SIG-M5 treated with dmso at 0.1 percent for 504 hours (cell line): ENCODE data around the gene KRTAP19-7.

ENCODE experiments used
- DNase-seq: peaks from one replicate; lab custom pipeline; 2025; ENCODE audit not compliant: unreplicated experiment; lab: John Stamatoyannopoulos, UW

The KRTAP19-7 gene

DNA sequence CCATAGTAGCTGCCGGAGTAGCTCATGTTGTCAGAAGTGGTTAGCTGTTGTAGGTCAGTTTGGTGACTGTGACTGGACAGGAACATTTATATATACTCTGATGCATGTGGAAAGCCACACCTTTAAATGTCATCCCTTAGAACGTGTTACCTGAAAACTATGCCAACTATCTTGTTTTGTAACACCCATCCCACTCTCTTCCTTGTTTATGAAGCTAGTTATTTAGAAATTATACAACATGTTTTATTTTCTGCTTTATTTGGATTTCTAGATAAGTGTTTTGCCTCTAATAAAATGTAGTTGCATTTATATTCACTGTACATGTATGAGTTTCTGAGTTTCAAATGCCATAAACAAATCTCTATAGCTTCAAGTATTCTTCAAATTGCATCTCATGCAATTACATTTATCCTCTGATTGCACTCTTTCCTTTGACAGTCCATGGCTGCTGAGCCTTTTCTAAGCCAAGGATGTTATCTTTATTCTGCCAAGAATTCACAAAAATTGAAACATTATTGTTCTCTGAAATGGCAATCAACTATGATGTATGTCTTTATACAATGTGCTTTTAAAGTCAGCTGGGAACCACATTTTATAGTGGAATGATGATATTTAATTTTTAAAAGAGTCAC lies at the start of gene KRTAP19-7:
TSS of gene KRTAP19-7 (minus strand) at position 51 of the 632 bp plus-strand sequence. CDS start at position 26, 25 bp downstream.
- DNase-seq: no peak

GRCh38 chr21:30605968-30606367 lies 44.9 kb upstream of the KRTAP19-7 start:
- no peak for DNase-seq

GRCh38 chr21:30600787-30601186 lies 39.7 kb upstream of the KRTAP19-7 start, which contains the start of gene KRTAP22-1:
Gene KRTAP22-1 (plus strand): TSS chr21:30601087.
- DNase-seq: no peak

- no peak for DNase-seq
These were observed 37.7 kb upstream of the KRTAP19-7 start, which contains the start of gene KRTAP6-2 for GRCh38 chr21:30598802-30599201. Gene KRTAP6-2 (minus strand): TSS chr21:30598902. CDS start chr21:30598874, 28 bp downstream.

GRCh38 chr21:30592140-30592539 lies 31.0 kb upstream of the KRTAP19-7 start, which contains the start of gene KRTAP6-3:
Gene KRTAP6-3 (plus strand): TSS chr21:30592440. CDS start chr21:30592446, 6 bp downstream.
- no peak for DNase-seq

DNA sequence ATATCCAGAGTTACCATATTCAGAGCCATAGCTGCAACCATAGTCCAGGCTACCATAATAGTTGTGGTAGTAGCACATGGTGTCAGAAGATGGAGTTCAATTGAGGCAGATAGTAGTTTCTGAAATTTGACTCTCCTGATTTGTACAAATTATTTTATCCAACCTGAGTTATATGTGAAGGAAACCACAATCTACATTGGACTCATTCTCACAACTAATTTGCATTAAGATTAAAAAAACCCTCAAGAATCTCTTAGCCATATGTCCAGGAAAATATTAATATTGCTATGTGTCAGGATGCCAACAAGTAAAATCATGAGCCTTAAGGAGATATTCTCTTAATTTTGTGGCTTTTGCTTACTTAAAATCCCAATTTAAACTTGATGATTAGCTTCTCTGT lies 29.2 kb upstream of the KRTAP19-7 start, which contains the start of gene KRTAP22-2:
TSS of gene KRTAP22-2 (minus strand) at position 101 of the 400 bp plus-strand sequence.
- no peak for DNase-seq

- no peak for DNase-seq
These were observed 21.8 kb upstream of the KRTAP19-7 start for GRCh38 chr21:30582870-30583269.

- no peak for DNase-seq
These were observed 19.0 kb upstream of the KRTAP19-7 start for GRCh38 chr21:30580132-30580531.

- DNase-seq: no peak
These were observed 18.2 kb upstream of the KRTAP19-7 start for GRCh38 chr21:30579346-30579745.

DNA sequence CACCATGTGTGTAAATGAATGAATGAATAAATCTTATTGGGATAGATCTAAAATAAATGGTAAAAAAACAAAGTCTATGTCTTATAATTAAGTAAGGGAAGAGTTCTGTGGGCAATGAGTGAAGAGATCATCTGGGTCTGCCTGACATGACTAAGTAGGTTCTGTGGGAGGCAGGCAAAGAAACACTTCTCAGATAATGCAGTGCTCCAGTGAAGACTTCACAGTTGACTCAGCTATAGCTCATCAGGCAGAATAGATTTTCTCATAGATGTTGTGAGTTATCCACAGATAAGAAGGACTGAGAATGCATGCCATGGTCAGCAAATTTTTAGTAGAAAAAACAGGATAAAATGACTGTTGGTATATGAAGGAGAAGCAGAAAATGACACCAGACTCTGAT lies 16.7 kb upstream of the KRTAP19-7 start:
- no peak for DNase-seq

DNA sequence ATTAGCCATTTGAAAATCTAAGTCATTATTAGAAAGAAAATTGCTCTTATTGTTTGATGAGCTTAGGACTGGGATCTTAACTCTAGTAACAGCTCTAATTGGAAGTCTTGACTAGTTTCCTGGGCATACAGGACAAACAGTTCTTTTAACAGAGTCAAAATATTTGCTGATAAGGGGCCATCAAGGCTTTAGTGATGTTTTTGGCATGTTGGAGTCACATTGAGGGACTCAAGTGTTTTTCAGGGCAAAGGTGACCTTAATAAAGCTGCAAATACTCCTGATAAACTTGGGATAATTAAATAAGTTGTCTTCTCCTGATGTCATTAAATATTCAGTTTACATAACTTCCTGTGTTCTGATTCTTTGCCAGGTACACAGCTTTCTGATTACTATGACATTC lies 6.5 kb upstream of the KRTAP19-7 start:
- no peak for DNase-seq

GRCh38 chr21:30563630-30564029 lies 2.5 kb upstream of the KRTAP19-7 start:
- no peak for DNase-seq

DNA sequence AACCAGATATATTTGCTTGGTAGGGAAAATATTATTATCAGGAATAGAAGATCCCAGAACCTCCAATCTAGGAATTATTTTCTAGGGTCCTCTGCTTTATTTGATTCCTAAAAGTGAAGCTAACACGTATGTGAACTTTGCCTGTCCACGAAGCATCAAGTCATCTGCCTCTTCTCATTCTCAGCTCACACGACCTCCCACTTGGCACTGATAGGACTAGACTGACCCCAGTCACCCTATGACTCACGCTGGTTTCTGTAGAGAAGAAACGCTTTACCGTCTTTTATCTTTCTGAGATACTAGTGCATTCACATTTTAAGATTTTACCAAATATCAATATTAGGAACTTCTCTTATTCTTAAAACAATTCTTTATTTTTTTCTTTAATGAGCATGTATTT lies 2.0 kb upstream of the KRTAP19-7 start:
- no peak for DNase-seq

DNA sequence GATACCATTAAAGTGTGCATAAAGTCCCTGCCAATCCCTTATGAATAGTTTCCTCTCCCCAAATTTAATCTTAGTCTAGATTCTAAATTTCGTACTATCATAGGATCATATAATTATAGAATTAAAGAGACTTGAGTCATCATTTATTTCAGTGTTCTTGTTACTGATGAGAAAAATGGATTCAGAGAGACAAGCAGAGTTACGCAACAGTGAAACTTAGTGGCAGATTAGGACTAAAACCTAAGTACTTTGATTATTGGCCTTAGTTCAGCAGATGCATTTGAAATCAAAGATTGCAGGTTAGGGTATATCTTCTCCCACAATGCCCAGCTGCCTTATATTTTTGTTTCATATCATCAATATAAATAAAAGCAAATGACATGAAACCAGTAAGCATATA lies 843 bp upstream of the KRTAP19-7 start:
- DNase-seq: no peak

GRCh38 chr21:30555095-30555494 lies 6.0 kb downstream of the KRTAP19-7 start:
- no peak for DNase-seq

DNA sequence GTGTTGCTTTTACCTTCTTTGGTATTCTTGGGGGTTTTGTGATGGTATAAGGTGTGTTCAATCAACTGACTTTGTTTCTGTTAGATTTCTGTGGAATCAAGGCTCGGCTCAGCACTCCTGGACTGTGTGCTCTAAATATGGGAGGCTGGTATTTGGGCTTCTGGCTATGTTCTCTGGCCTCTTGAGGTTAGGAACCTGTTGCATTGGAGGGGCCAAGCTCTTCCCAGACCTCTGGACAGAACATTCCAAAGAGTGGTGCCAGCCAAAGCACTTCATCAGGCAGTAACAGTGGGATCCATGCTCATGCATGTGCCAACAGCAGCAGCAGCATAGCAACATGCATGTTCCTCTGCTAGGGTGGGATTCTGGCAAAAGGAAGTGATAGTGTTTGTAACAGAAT lies 8.3 kb downstream of the KRTAP19-7 start:
- DNase-seq: no peak

DNA sequence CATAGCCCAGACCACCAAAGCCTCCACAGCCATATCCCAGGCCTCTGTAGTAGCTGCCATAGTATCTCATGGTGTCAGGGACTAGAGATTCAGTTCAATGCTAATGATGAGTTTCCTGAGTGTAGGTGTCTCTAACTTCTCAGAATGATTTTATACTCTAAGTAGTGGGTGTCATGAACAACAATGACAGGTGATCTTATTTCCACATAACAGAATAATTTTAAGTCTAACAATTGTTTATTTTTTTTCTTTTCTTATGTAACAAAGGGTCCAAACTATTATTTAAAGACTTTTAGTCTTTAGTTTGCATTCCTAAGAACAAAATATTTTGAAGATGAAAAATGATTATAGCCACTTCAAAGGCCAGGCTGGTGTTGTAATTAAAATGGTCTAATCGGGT lies 19.4 kb downstream of the KRTAP19-7 start, which contains the start of gene KRTAP19-6:
TSS of gene KRTAP19-6 (minus strand) at position 101 of the 400 bp plus-strand sequence. CDS start at position 70, 31 bp downstream.
- no peak for DNase-seq

- DNase-seq: no peak
These were observed 42.2 kb downstream of the KRTAP19-7 start for GRCh38 chr21:30518876-30519275.

GRCh38 chr21:30515681-30516080 lies 45.4 kb downstream of the KRTAP19-7 start:
- DNase-seq: no peak
